ENCODE data around the gene ALB. TPM values are rescaled to one million over a fixed set of nuclear protein-coding genes. Genes with fewer than 3 reads are reported as not detected.

Gene ALB
- total and polyA plus RNA-seq, 7 experiments from 2014 or later = 0.45 to 0.96 TPM; not detected in 5

DNA sequence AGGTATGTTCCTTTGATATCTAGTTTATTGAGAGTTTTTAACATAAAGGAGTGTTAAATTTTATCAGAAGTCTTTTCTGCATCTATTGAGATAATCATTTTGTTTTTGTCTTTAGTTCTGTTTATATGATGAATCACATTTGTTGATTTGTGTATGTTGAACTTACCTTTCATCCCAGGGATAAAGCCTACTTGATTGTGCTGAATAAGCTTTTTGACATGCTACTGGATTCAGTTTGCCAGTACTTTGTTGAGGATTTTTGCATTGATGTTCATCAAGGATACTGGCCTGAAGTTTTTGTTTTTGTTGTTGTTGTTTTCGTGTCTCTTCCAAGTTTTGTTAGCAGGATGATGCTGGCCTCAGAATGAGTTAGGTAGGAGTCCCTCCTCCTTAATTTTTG is 66.6 kb downstream of the ALB start:
- no peaks in the 10 kb centered on the region for H3K4me1 ChIP-seq (ENCODE audit: control insufficient read depth in 2 of 2, insufficient read depth in 2 of 2, low read length in 2 of 2)
- no peak overlapping the region for H3K27ac Mint-ChIP-seq
- H3K27ac ChIP-seq (ENCODE audit: low read depth, low read length) = no peak overlapping the region
- ATAC-seq = no peak
- peaks cover 5 to 25% (median 10%) of the 10 kb centered on the region in 5 donors for H3K27me3 Mint-ChIP-seq
- H3K36me3 Mint-ChIP-seq = peaks cover 0 to 1% (median 0%) of the 10 kb centered on the region in 5 donors
- CTCF ChIA-PET = no interaction called here
- H3K27me3 ChIP-seq (ENCODE audit: control insufficient read depth in 2 of 2, insufficient read depth in 2 of 2, low read length in 2 of 2) = peaks cover 0 to 3% of the 10 kb centered on the region in 2 donors
- no peaks in the 10 kb centered on the region for H3K36me3 ChIP-seq (ENCODE audit: control insufficient read depth in 2 of 3, insufficient read depth in 3 of 3, low read length in 3 of 3)
- H3K9me3 Mint-ChIP-seq = peaks cover 1 to 25% (median 17%) of the 10 kb centered on the region in 11 donors
- no peak for DNase-seq
- intact Hi-C loops (cut with micrococcal nuclease) = no loop called here
- H3K9me3 ChIP-seq (ENCODE audit: control insufficient read depth in 2 of 3, low read length in 3 of 3) = no peaks in the 10 kb centered on the region
- H3K4me3 ChIP-seq (ENCODE audit: low read length) = no peak overlapping the region
- H3K4me3 Mint-ChIP-seq = no peak overlapping the region
- POLR2A ChIA-PET = no interaction called here
- no peaks in the 10 kb centered on the region for H3K4me1 Mint-ChIP-seq

Other genes starting within 250 kb of the ALB start
- gene ANKRD17, start 145.5 kb upstream of the ALB start, total RNA-seq = 10 to 100 TPM; 54.4 to 67.5 (median 59.6) TPM
- gene ANKRD17, start 145.5 kb upstream of the ALB start, polyA plus RNA-seq = 10 to 100 TPM; 13.1 to 18.4 TPM
- not detected for gene AFP, start 31.9 kb downstream of the ALB start, total RNA-seq
- not detected for gene AFP, start 31.9 kb downstream of the ALB start, polyA plus RNA-seq
- gene AFM, start 77.5 kb downstream of the ALB start, total RNA-seq = not detected
- not detected for gene AFM, start 77.5 kb downstream of the ALB start, polyA plus RNA-seq
- gene RASSF6, start 216.1 kb downstream of the ALB start, total RNA-seq = under 1 TPM in 4 of 5 experiments, not detected in 1; 0.05 to 0.42 (median 0.15) TPM
- under 1 TPM; 0.04 to 0.20 TPM for gene RASSF6, start 216.1 kb downstream of the ALB start, polyA plus RNA-seq

Measured in naive thymus-derived CD4-positive, alpha-beta T cell (primary cell).